ENCODE measurements around the gene DLEC1.
"Not testable (repeated sequence)": the region's sequence is repeated elsewhere in the genome, so short reads cannot be mapped to it uniquely, and the experiment has no call there.

The DLEC1 gene

GRCh38 chr3:38020342-38020726 lies 18.7 kb upstream of the DLEC1 start:
- DNase-seq: no peak

GRCh38 chr3:38021196-38021595 lies 17.8 kb upstream of the DLEC1 start:
- DNase-seq: no peak

GRCh38 chr3:38022301-38022700 lies 16.7 kb upstream of the DLEC1 start:
- no peak for DNase-seq

GRCh38 chr3:38022896-38023709 lies 15.9 kb upstream of the DLEC1 start:
- no peak for DNase-seq

DNA sequence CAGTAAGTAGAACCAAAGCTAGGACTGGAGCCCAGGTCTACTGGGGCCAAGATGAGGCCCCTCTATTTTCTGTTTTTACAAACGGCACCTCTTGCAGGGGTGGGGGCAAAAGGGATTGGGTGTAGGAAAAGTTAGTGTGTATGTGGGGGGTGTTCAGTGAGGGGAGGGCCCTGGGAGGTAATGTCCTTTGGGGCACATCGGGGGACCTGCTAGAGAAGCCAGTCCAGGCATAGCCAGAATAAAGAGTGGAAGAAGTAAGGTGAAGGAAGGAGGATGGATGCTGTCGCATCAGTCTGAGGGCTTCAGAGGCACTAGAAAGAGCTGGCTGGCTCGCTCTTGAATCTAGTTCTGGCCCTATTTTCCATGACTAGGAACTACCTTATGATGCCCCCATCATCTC lies 12.2 kb upstream of the DLEC1 start:
- DNase-seq: no peak

- no peak for DNase-seq
Observed at GRCh38 chr3:38027466-38028465, 11.2 kb upstream of the DLEC1 start.

- DNase-seq: no peak
Observed at GRCh38 chr3:38028621-38029361, 10.2 kb upstream of the DLEC1 start.

GRCh38 chr3:38029400-38030125 lies 9.4 kb upstream of the DLEC1 start, which contains the start of gene PLCD1:
Gene PLCD1 (minus strand): TSS chr3:38029642. CDS start chr3:38029539, 103 bp downstream.
- peak; percentile 38 for DNase-seq

DNA sequence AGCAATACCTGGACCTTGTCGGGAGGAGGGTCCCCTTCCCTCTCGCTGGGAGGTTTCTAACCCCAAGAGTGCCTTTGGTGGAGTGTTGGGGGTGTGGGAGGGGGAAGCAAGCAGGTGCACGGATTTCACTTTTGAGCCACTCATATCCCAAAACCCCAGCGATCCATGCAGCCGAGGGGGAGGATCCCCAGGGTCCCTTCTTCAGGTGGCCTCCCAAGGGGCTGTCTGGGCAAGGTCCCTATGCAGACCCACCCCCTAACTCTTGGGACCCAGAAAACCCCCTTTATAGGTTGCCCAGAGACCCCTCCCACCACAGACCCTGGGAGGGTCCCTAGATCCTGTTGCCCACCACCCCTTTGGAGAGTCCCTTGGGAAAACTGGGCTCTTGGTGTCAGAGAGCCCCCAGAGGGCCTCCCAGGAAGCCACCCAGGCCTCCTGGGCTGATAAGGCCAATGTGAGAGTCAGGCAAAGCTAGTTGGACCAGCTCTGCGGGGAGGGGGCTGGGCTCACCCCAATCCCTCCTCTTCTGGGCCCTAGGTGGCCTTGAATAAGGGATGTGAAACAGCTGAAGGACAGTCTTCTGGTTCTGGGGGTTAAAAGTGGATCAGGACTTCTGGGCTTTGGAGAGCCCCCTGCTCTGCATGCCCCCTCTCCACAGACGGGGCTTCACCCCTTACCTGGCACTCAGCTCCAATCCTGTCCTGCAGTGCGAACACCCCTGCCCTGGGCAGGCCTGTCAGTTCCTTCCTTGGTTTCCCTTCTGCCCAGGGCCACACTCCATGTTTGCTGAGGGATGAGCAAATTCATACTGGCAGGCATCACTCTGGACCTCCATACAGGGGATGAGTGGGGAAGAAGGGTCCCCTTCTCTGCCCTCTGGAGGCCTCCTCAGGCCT lies 8.6 kb upstream of the DLEC1 start:
- DNase-seq: no peak

GRCh38 chr3:38031022-38031994 lies 7.7 kb upstream of the DLEC1 start:
- DNase-seq: no peak

DNA sequence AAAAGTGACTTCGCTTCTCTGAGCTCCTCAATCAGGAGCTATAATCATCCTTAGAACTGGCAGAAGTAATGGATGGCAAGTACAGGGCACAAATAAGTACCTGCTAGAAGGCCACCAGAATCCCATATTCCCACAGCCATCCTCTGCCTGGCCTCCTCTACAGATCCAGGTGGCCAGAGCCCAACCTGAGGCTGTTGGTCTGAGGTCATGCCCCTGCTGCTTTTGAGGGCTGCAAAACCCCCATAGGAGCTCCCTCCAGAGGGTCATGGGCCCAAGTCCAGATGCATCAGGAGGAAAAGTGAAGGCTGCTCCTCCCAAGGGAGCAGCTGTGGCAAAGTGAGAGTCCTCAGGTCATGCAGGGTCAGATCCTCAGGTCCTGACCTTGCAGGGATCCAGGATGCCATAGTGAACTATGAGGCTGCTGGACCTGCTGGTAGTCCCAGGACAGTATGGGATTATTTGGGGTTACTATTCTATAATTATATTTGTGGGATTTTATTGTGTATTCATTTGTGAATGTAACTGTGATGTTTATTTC lies 6.6 kb upstream of the DLEC1 start:
- DNase-seq: no peak

DNA sequence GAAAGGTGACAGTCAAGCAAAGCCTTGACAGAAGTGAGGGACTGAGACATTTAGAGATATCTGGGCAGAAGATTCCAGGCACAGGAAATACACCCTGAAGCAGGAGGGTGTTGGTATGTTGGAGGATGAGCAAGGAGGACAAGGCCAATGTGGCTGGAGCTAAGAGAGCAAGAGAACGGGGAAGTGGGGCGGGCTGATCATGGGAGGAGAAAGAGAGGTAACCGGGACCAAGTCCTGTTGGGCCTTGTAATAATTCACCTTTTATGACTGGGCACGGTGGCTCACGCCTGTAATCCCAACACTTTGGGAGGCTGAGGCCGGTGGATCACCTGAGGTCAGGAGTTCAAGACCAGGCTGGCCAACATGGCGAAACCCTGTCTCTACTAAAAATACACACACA lies 5.4 kb upstream of the DLEC1 start:
- not testable (repeated sequence) for DNase-seq

DNA sequence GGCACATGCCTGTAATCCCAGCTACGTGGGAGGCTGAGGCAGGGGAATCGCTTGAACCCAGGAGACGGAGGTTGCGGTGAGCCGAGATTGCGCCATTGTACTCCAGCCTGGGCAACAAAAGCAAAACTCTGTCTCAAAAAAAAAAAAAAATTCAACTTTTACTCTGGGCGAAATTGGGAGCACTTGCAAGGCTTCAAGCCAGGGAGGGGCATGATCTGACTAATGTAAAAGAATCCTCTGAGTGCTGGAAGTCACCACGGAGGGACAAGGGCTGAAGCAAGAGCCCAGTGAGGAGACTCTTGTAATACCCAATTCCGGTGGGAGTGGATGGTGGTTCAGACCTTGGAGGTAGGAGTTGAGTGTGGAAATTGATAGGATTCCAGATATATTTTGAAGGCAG lies 4.7 kb upstream of the DLEC1 start:
- not testable (repeated sequence) for DNase-seq

DNA sequence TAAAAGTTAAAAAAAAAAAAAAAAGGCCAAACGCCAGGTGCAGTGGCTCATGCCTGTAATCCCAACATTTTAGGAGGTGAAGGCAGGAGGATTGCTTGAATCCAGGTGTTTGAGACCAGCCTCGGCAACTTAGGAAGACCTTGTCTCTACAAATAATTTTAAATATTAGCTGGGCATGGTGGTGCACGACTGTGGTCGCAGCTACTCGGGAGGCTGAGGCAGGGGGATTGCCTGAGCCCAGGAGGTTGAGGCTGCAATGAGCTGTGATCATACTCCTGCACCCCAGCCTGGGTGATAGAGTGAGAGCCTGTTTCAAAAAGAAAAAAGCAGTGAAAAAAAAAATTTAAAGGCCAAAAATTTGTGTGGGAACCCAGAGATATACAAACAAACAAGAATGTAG lies 2.7 kb upstream of the DLEC1 start:
- DNase-seq: no peak

GRCh38 chr3:38036906-38037305 lies 2.1 kb upstream of the DLEC1 start:
- no peak for DNase-seq

DNA sequence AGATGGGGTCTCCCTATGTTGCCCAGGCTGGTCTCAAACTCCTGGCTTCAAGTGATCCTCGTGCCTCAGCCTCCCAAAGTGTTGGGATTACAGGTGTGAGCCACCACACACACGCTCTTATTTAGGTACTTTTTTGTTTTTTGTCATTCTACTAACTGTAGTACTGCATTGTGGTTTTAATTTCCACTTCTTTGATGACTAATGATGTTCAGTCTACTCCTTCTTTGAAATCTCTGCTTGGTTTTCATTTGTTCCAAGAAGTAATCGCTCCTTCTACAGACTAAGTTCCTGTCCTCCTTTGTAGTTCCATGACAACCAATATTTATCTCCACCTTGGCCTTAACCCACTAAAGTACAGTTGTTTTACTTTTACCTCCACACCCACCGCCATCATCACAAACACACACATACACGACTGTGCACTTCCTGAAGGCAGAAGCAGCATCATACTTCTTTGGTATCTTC lies 529 bp upstream of the DLEC1 start:
- no peak for DNase-seq

GRCh38 chr3:38039899-38040261 lies 872 bp downstream of the DLEC1 start:
- DNase-seq: no peak

GRCh38 chr3:38040401-38040800 lies 1.4 kb downstream of the DLEC1 start:
- DNase-seq: no peak

DNA sequence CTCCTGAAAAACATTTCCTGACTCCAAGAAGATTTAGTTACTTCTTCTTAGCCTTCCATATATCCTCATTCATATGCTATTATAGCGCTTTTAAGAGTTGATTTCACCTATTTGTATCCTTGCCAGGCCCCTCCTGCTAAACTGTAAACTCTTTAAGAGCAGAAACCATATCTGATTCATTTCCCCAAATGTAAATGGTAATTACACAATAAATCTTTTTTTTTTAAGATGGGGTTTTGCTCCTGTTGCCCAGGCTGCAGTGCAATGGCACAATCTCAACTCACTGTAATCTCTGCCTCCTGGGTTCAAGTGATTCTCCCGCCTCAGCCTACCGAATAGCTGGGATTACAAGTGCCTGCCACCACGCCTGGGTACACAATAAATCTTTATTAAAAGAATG lies 4.5 kb downstream of the DLEC1 start:
- no peak for DNase-seq

- no peak for DNase-seq
Observed at GRCh38 chr3:38046027-38046426, 7.0 kb downstream of the DLEC1 start.

All from effector CD8-positive, alpha-beta T cell (primary cell).